CD14-positive monocyte (primary cell): Measurements from ENCODE around the gene YWHAQ. TPM values are rescaled to one million over a fixed set of nuclear protein-coding genes. Genes with fewer than 3 reads are reported as not detected.

Experiments used
- DNase-seq, 3 donors: peaks; one replicate each; pipeline ENCODE4 v3.0.0-alpha.2; 2011 to 2022
- H2AFZ ChIP-seq: 2 replicates; pipeline ENCODE4 v1.6.0; 2012; ENCODE audit warnings: mild to moderate bottlenecking, low read depth, low read length, inconsistent platforms; ENCODE audit not compliant: insufficient read depth, poor library complexity, severe bottlenecking
- H3K27ac ChIP-seq, 2 donors: 1 replicate in 1 of 2; 2 replicates in 1 of 2; pipeline ENCODE4 v1.5.1; 2012 to 2013; ENCODE audit warnings: low read length in 2 of 2, control low read depth in 1 of 2, inconsistent platforms in 1 of 2, low read depth in 1 of 2, mild to moderate bottlenecking in 1 of 2
- H3K27me3 ChIP-seq, 2 donors: one replicate each; pipeline versions ENCODE4 v1.6.0 to v1.6.1; 2011 to 2013; ENCODE audit warnings: low read length in 2 of 2; ENCODE audit not compliant: control insufficient read depth in 2 of 2, insufficient read depth in 2 of 2
- H3K36me3 ChIP-seq, 2 donors: replicated peaks in 1 of 2; 1 replicate in 1 of 2; 2 replicates in 1 of 2; pipeline versions ENCODE4 v1.5.1 to v1.6.1; 2012 to 2013; ENCODE audit warnings: low read length in 2 of 2, control low read depth in 1 of 2, inconsistent platforms in 1 of 2, mild to moderate bottlenecking in 1 of 2; ENCODE audit not compliant: insufficient read depth in 2 of 2, control insufficient read depth in 1 of 2
- H3K4me1 ChIP-seq, 2 donors: 1 replicate in 1 of 2; 2 replicates in 1 of 2; pipeline versions ENCODE4 v1.5.1 to v1.6.1; 2012 to 2013; ENCODE audit warnings: low read length in 2 of 2, control low read depth in 1 of 2, inconsistent platforms in 1 of 2, mild to moderate bottlenecking in 1 of 2, moderate library complexity in 1 of 2; ENCODE audit not compliant: insufficient read depth in 2 of 2, control insufficient read depth in 1 of 2
- H3K4me2 ChIP-seq: replicated peaks from 2 replicates; pipeline ENCODE3; 2012; ENCODE audit warnings: low read length, moderate library complexity, mild to moderate bottlenecking; ENCODE audit not compliant: poor library complexity, severe bottlenecking; ENCODE audit errors: extremely low read depth
- H3K4me3 ChIP-seq, 3 experiments: fragments of 200-600 bp in 1 of 3; sonication (generic) in 1 of 3; replicated peaks in 1 of 3; 1 replicate in 2 of 3; 2 replicates in 1 of 3; pipeline ENCODE4 v1.5.1; 2011 to 2013; ENCODE audit warnings: low read length in 3 of 3, mild to moderate bottlenecking in 3 of 3, control low read depth in 2 of 3, low read depth in 2 of 3, inconsistent platforms in 1 of 3, moderate library complexity in 1 of 3
- H3K79me2 ChIP-seq: 2 replicates; pipeline ENCODE4 v1.6.0; 2012; ENCODE audit warnings: mild to moderate bottlenecking, control low read depth, inconsistent platforms, low read length, moderate library complexity; ENCODE audit not compliant: insufficient read depth
- H3K9ac ChIP-seq: 2 replicates; pipeline ENCODE4 v1.6.0; 2017; ENCODE audit warnings: low read length, mild to moderate bottlenecking; ENCODE audit not compliant: insufficient read depth, poor library complexity, severe bottlenecking
- H3K9me3 ChIP-seq, 2 donors: replicated peaks in 1 of 2; 1 replicate in 1 of 2; 2 replicates in 1 of 2; pipeline versions ENCODE4 v1.5.1 to v1.6.1; 2012 to 2013; ENCODE audit warnings: low read length in 2 of 2, control low read depth in 1 of 2; ENCODE audit not compliant: control insufficient read depth in 1 of 2, insufficient read depth in 1 of 2
- H4K20me1 ChIP-seq: 2 replicates; pipeline ENCODE4 v1.6.0; 2012; ENCODE audit warnings: mild to moderate bottlenecking, low read length, control low read depth, moderate library complexity; ENCODE audit not compliant: insufficient read depth
- H3K27ac Mint-ChIP-seq, 7 donors: one replicate each; pipeline ENCODE4 v1.8.0; 2020; ENCODE audit warnings: mild to moderate bottlenecking in 7 of 7, mixed read lengths in 7 of 7, moderate library complexity in 6 of 7, inconsistent platforms in 2 of 7
- H3K27me3 Mint-ChIP-seq, 3 donors: one replicate each; pipeline ENCODE4 v1.8.0; 2021 to 2022; ENCODE audit warnings: low read depth in 3 of 3, mild to moderate bottlenecking in 3 of 3, mixed read lengths in 3 of 3, moderate library complexity in 3 of 3, inconsistent platforms in 1 of 3
- H3K36me3 Mint-ChIP-seq, 2 donors: one replicate each; pipeline ENCODE4 v1.8.0; 2020; ENCODE audit warnings: mixed read lengths in 2 of 2, inconsistent platforms in 1 of 2, mild to moderate bottlenecking in 1 of 2
- H3K4me1 Mint-ChIP-seq: one replicate; pipeline ENCODE4 v1.8.0; 2020; ENCODE audit warnings: mild to moderate bottlenecking, mixed read lengths
- H3K4me3 Mint-ChIP-seq, 2 donors: one replicate each; pipeline ENCODE4 v1.8.0; 2020; ENCODE audit warnings: mild to moderate bottlenecking in 2 of 2, mixed read lengths in 2 of 2, moderate library complexity in 1 of 2
- H3K9me3 Mint-ChIP-seq, 7 donors: one replicate each; pipeline ENCODE4 v1.8.0; 2020 to 2022; ENCODE audit warnings: mixed read lengths in 7 of 7, mild to moderate bottlenecking in 6 of 7, moderate library complexity in 6 of 7, inconsistent platforms in 2 of 7
- CTCF ChIP-seq: fragments of 200-600 bp; IDR thresholded peaks from one replicate; pipeline ENCODE4 v1.8.0; 2022; ENCODE audit warnings: antibody characterized with exemption, mild to moderate bottlenecking
- WGBS: methylation state at CpG from one replicate; pipeline ENCODE4 v1.1.5; 2013; ENCODE audit warnings: missing lambda C conversion rate; ENCODE audit not compliant: insufficient coverage; 5-methylcytosine and 5-hydroxymethylcytosine counted together
- intact Hi-C, 2 donors: fragments of 100-400 bp; cut with micrococcal nuclease; formaldehyde crosslinking; loops; one replicate each; pipeline versions ENCODE4 v1.15.0 to v1.15.1; 2023
- polyA plus RNA-seq, 3 donors: library from polyadenylated mRNA; depleted of rRNA in 1 of 3; unstranded in 2 of 3; stranded (reverse) in 1 of 3; fragments of 300-500 nt in 2 of 3; fragments of >200 nt in 1 of 3; fragmentation: Illumina TruSeq in 2 of 3; gene quantifications; 1 replicate in 2 of 3; 2 replicates in 1 of 3; pipeline ENCODE4 v1.2.3, GENCODE V29; 2012 to 2021

The YWHAQ gene
- polyA plus RNA-seq, 3 donors = 60.9 to 173 (median 165) TPM

- Histone ChIP-seq H3K36me3 (no peaks in the 10 kb centered on the region), H3K4me3 (no peak overlapping the region), H3K4me1 (no peaks in the 10 kb centered on the region), H3K9me3 (no peaks in the 10 kb centered on the region), H2AFZ (no peak overlapping the region), H3K27ac (no peak overlapping the region), H3K27me3 (no peaks in the 10 kb centered on the region), H4K20me1 (no peaks in the 10 kb centered on the region), H3K4me2 (no peak overlapping the region), H3K79me2 (no peaks in the 10 kb centered on the region), H3K9ac (no peak overlapping the region)
- no peak overlapping the region for H3K4me3 Mint-ChIP-seq
- intact Hi-C loops = no loop called here
- no peaks in the 10 kb centered on the region for H3K36me3 Mint-ChIP-seq
- H3K27ac Mint-ChIP-seq = no peak overlapping the region
- no peaks in the 10 kb centered on the region for H3K4me1 Mint-ChIP-seq
- no peak for DNase-seq
- peaks cover 0 to 1% (median 0%) of the 10 kb centered on the region in 3 donors for H3K27me3 Mint-ChIP-seq
- no peaks in the 10 kb centered on the region for H3K9me3 Mint-ChIP-seq
- 100% methylated on average over 1 of the region's 2 CpGs for WGBS
- TF ChIP-seq CTCF = no peak
Measured at GRCh38 chr2:9574331-9574730, 56.5 kb downstream of the YWHAQ start.

GRCh38 chr2:9573840-9574239, 57.0 kb downstream of the YWHAQ start:
- no peak overlapping the region for H3K27ac ChIP-seq
- Mint-ChIP-seq H3K27me3 (peaks cover 0 to 1% (median 0%) of the 10 kb centered on the region in 3 donors), H3K9me3 (no peaks in the 10 kb centered on the region), H3K36me3 (no peaks in the 10 kb centered on the region), H3K27ac (no peak overlapping the region), H3K4me1 (no peaks in the 10 kb centered on the region), H3K4me3 (no peak overlapping the region)
- intact Hi-C loops = no loop called here
- no peak overlapping the region for H3K4me3 ChIP-seq
- 80% methylated on average over 2 of the region's 4 CpGs for WGBS
- H3K9ac ChIP-seq = no peak overlapping the region
- H3K36me3 ChIP-seq = no peaks in the 10 kb centered on the region
- no peaks in the 10 kb centered on the region for H3K27me3 ChIP-seq
- no peak overlapping the region for H3K4me2 ChIP-seq
- TF ChIP-seq CTCF = peak; percentile 20
- H2AFZ ChIP-seq = no peak overlapping the region
- no peaks in the 10 kb centered on the region for H3K79me2 ChIP-seq
- H4K20me1 ChIP-seq = no peaks in the 10 kb centered on the region
- no peaks in the 10 kb centered on the region for H3K9me3 ChIP-seq
- H3K4me1 ChIP-seq = no peaks in the 10 kb centered on the region
- no peak for DNase-seq
